ENCODE results near the gene OR6C2.
"Not testable (repeated sequence)": the region's sequence is repeated elsewhere in the genome, so short reads cannot be mapped to it uniquely, and the experiment has no call there.

The OR6C2 gene

GRCh38 chr12:55445357-55445756 lies 1.5 kb downstream of the OR6C2 start:
- WGBS (ENCODE audit: insufficient coverage), result no CpG with 5 or more reads among the region's 1 CpG
- no peak for DNase-seq
- Histone ChIP-seq H3K27ac (ENCODE audit: insufficient read depth in 1 of 2, low read depth in 1 of 2, low read length in 2 of 2, poor library complexity in 1 of 2, severe bottlenecking in 2 of 2) (no peak overlapping the region), H3K27me3 (replicated peaks in 2 of 5; ENCODE audit: control insufficient read depth in 4 of 5, insufficient read depth in 5 of 5, low read length in 4 of 5) (peaks cover 0 to 1% (median 0%) of the 10 kb centered on the region in 5 experiments), H3K4me3 (ENCODE audit: control insufficient read depth in 1 of 7, extremely low read depth in 1 of 7, insufficient read depth in 4 of 7, low read depth in 2 of 7, low read length in 6 of 7) (no peak overlapping the region), H3K4me1 (ENCODE audit: control extremely low read depth in 1 of 4, control insufficient read depth in 4 of 4, insufficient read depth in 4 of 4, low read length in 3 of 4) (no peaks in the 10 kb centered on the region), H3K9me3 (ENCODE audit: control extremely low read depth in 1 of 5, control insufficient read depth in 4 of 5, insufficient read depth in 2 of 5, low read depth in 1 of 5, low read length in 4 of 5) (peaks cover 0 to 5% (median 0%) of the 10 kb centered on the region in 5 experiments), H3K36me3 (ENCODE audit: control insufficient read depth in 4 of 4, insufficient read depth in 4 of 4, low read length in 3 of 4) (no peaks in the 10 kb centered on the region)
- ChIA-PET POLR2A (no interaction called here), CTCF (no interaction called here)

DNA sequence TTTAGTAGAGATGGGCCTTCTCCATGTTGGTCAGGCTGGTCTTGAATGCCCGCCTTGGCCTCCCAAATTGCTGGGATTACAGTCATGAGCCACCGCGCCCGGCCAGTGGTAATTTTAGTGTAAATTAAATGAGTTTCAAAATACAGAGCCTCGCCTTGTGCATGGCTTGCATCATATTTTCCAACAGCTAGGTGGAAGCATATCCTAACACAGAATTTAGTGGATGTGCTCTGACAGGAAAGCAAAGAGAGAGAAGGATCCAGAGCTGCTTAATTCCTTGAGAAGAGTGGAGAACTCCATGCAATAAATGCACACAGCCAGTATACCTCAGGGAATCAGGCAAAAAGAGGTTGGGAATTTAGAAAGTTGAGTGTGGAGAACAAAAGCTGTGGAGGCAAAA lies 2.5 kb downstream of the OR6C2 start:
- Histone ChIP-seq H3K27ac (ENCODE audit: insufficient read depth in 1 of 2, low read depth in 1 of 2, low read length in 2 of 2, poor library complexity in 1 of 2, severe bottlenecking in 2 of 2) (no peak overlapping the region), H3K9me3 (ENCODE audit: control extremely low read depth in 1 of 5, control insufficient read depth in 4 of 5, insufficient read depth in 2 of 5, low read depth in 1 of 5, low read length in 4 of 5) (no peaks in the 10 kb centered on the region), H3K27me3 (replicated peaks in 2 of 5; ENCODE audit: control insufficient read depth in 4 of 5, insufficient read depth in 5 of 5, low read length in 4 of 5) (peaks cover 0 to 2% (median 0%) of the 10 kb centered on the region in 5 experiments), H3K36me3 (ENCODE audit: control insufficient read depth in 4 of 4, insufficient read depth in 4 of 4, low read length in 3 of 4) (no peaks in the 10 kb centered on the region), H3K4me3 (ENCODE audit: control insufficient read depth in 1 of 7, extremely low read depth in 1 of 7, insufficient read depth in 4 of 7, low read depth in 2 of 7, low read length in 6 of 7) (no peak overlapping the region), H3K4me1 (ENCODE audit: control extremely low read depth in 1 of 4, control insufficient read depth in 4 of 4, insufficient read depth in 4 of 4, low read length in 3 of 4) (no peaks in the 10 kb centered on the region)
- CTCF ChIA-PET, result no interaction called here
- POLR2A ChIA-PET, result no interaction called here
- 82% methylated on average over 2 of the region's 5 CpGs for WGBS (ENCODE audit: insufficient coverage)
- DNase-seq, result no peak

GRCh38 chr12:55448825-55449224 lies 4.9 kb downstream of the OR6C2 start:
- Histone ChIP-seq H3K27ac (ENCODE audit: insufficient read depth in 1 of 2, low read depth in 1 of 2, low read length in 2 of 2, poor library complexity in 1 of 2, severe bottlenecking in 2 of 2) (no peak overlapping the region), H3K9me3 (ENCODE audit: control extremely low read depth in 1 of 5, control insufficient read depth in 4 of 5, insufficient read depth in 2 of 5, low read depth in 1 of 5, low read length in 4 of 5) (no peaks in the 10 kb centered on the region), H3K27me3 (replicated peaks in 2 of 5; ENCODE audit: control insufficient read depth in 4 of 5, insufficient read depth in 5 of 5, low read length in 4 of 5) (peaks cover 0 to 2% (median 0%) of the 10 kb centered on the region in 5 experiments), H3K36me3 (ENCODE audit: control insufficient read depth in 4 of 4, insufficient read depth in 4 of 4, low read length in 3 of 4) (no peaks in the 10 kb centered on the region), H3K4me3 (ENCODE audit: control insufficient read depth in 1 of 7, extremely low read depth in 1 of 7, insufficient read depth in 4 of 7, low read depth in 2 of 7, low read length in 6 of 7) (no peak overlapping the region), H3K4me1 (ENCODE audit: control extremely low read depth in 1 of 4, control insufficient read depth in 4 of 4, insufficient read depth in 4 of 4, low read length in 3 of 4) (no peaks in the 10 kb centered on the region)
- no peak for DNase-seq
- ChIA-PET CTCF (no interaction called here), POLR2A (no interaction called here)

GRCh38 chr12:55464926-55465325 lies 21.1 kb downstream of the OR6C2 start:
- CTCF ChIA-PET; H3K4me3 ChIP-seq (ENCODE audit: control insufficient read depth in 1 of 7, extremely low read depth in 1 of 7, insufficient read depth in 4 of 7, low read depth in 2 of 7, low read length in 6 of 7); H3K27ac ChIP-seq (ENCODE audit: insufficient read depth in 1 of 2, low read depth in 1 of 2, low read length in 2 of 2, poor library complexity in 1 of 2, severe bottlenecking in 2 of 2); H3K9me3 ChIP-seq (ENCODE audit: control extremely low read depth in 1 of 5, control insufficient read depth in 4 of 5, insufficient read depth in 2 of 5, low read depth in 1 of 5, low read length in 4 of 5); H3K27me3 ChIP-seq (replicated peaks in 2 of 5; ENCODE audit: control insufficient read depth in 4 of 5, insufficient read depth in 5 of 5, low read length in 4 of 5); H3K36me3 ChIP-seq (ENCODE audit: control insufficient read depth in 4 of 4, insufficient read depth in 4 of 4, low read length in 3 of 4); POLR2A ChIA-PET; DNase-seq; H3K4me1 ChIP-seq (ENCODE audit: control extremely low read depth in 1 of 4, control insufficient read depth in 4 of 4, insufficient read depth in 4 of 4, low read length in 3 of 4): not testable (repeated sequence)
- no CpG with 5 or more reads among the region's 1 CpG for WGBS (ENCODE audit: insufficient coverage)

DNA sequence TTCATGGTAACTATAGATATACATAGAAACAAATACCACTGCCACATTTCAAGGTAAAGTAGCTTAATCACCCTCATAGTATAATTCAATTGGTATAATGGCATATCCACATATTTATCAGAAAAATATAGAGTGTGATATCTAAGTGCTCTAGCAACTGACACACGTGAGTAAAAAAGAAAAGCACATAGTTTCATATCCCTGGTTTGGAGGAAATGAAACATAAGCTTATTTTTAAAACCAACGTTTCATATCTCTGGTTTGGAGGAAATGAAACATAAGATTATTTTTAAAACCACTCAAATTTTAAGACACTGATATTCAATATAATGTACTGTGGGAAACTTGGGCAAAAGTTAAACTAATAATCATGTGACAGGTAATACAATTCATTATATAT lies 24.0 kb downstream of the OR6C2 start:
- POLR2A ChIA-PET, result interaction anchor here (0.5 kb wide), 1 partner anchor 259 kb away, joined by 7 read pairs; no protein-coding TSS in a partner anchor
- no CpG with 5 or more reads among the region's 2 CpGs for WGBS (ENCODE audit: insufficient coverage)
- Histone ChIP-seq H3K4me1 (ENCODE audit: control extremely low read depth in 1 of 4, control insufficient read depth in 4 of 4, insufficient read depth in 4 of 4, low read length in 3 of 4) (no peaks in the 10 kb centered on the region), H3K27me3 (replicated peaks in 2 of 5; ENCODE audit: control insufficient read depth in 4 of 5, insufficient read depth in 5 of 5, low read length in 4 of 5) (peaks cover 0 to 4% (median 0%) of the 10 kb centered on the region in 5 experiments), H3K4me3 (ENCODE audit: control insufficient read depth in 1 of 7, extremely low read depth in 1 of 7, insufficient read depth in 4 of 7, low read depth in 2 of 7, low read length in 6 of 7) (no peak overlapping the region), H3K9me3 (ENCODE audit: control extremely low read depth in 1 of 5, control insufficient read depth in 4 of 5, insufficient read depth in 2 of 5, low read depth in 1 of 5, low read length in 4 of 5) (no peaks in the 10 kb centered on the region), H3K27ac (ENCODE audit: insufficient read depth in 1 of 2, low read depth in 1 of 2, low read length in 2 of 2, poor library complexity in 1 of 2, severe bottlenecking in 2 of 2) (no peak overlapping the region), H3K36me3 (ENCODE audit: control insufficient read depth in 4 of 4, insufficient read depth in 4 of 4, low read length in 3 of 4) (no peaks in the 10 kb centered on the region)
- CTCF ChIA-PET, result no interaction called here
- no peak for DNase-seq

DNA sequence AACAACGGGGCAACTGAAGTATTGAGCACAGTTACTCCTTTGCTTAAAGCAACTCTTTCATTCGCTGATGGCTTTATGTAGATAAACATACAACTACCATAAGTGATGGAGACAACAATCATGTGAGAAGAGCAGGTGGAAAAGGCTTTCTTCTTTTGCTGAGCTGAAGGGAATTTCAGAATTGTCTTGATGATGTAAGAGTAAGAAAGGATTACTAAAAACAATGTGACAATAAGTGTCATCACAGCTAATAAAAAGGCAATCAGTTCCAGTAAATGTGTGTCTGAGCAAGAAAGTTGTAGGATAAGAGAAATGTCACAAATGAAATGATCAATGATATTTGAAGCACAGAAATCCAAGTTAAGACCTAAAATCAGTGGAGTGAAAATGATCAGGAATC lies 25.4 kb downstream of the OR6C2 start:
- H3K9me3 ChIP-seq (ENCODE audit: control extremely low read depth in 1 of 5, control insufficient read depth in 4 of 5, insufficient read depth in 2 of 5, low read depth in 1 of 5, low read length in 4 of 5), result no peaks in the 10 kb centered on the region
- ChIA-PET POLR2A (no interaction called here), CTCF (no interaction called here)
- no peak overlapping the region for H3K4me3 ChIP-seq (ENCODE audit: control insufficient read depth in 1 of 7, extremely low read depth in 1 of 7, insufficient read depth in 4 of 7, low read depth in 2 of 7, low read length in 6 of 7)
- H3K36me3 ChIP-seq (ENCODE audit: control insufficient read depth in 4 of 4, insufficient read depth in 4 of 4, low read length in 3 of 4), result no peaks in the 10 kb centered on the region
- no CpG with 5 or more reads among the region's 2 CpGs for WGBS (ENCODE audit: insufficient coverage)
- H3K4me1 ChIP-seq (ENCODE audit: control extremely low read depth in 1 of 4, control insufficient read depth in 4 of 4, insufficient read depth in 4 of 4, low read length in 3 of 4), result no peaks in the 10 kb centered on the region
- H3K27me3 ChIP-seq (replicated peaks in 2 of 5; ENCODE audit: control insufficient read depth in 4 of 5, insufficient read depth in 5 of 5, low read length in 4 of 5), result peaks cover 0 to 4% (median 0%) of the 10 kb centered on the region in 5 experiments
- H3K27ac ChIP-seq (ENCODE audit: insufficient read depth in 1 of 2, low read depth in 1 of 2, low read length in 2 of 2, poor library complexity in 1 of 2, severe bottlenecking in 2 of 2), result no peak overlapping the region
- no peak for DNase-seq

- ChIA-PET POLR2A (no interaction called here), CTCF (no interaction called here)
- H3K4me1 ChIP-seq (ENCODE audit: control extremely low read depth in 1 of 4, control insufficient read depth in 4 of 4, insufficient read depth in 4 of 4, low read length in 3 of 4), result no peaks in the 10 kb centered on the region
- H3K27ac ChIP-seq (ENCODE audit: insufficient read depth in 1 of 2, low read depth in 1 of 2, low read length in 2 of 2, poor library complexity in 1 of 2, severe bottlenecking in 2 of 2), result no peak within 1 kb of the TSS
- no peaks in the 10 kb centered on the region for H3K36me3 ChIP-seq (ENCODE audit: control insufficient read depth in 4 of 4, insufficient read depth in 4 of 4, low read length in 3 of 4)
- no peak for DNase-seq
- peaks cover 0 to 5% (median 0%) of the 10 kb centered on the region in 5 experiments for H3K27me3 ChIP-seq (replicated peaks in 2 of 5; ENCODE audit: control insufficient read depth in 4 of 5, insufficient read depth in 5 of 5, low read length in 4 of 5)
- no peak within 1 kb of the TSS for H3K4me3 ChIP-seq (ENCODE audit: control insufficient read depth in 1 of 7, extremely low read depth in 1 of 7, insufficient read depth in 4 of 7, low read depth in 2 of 7, low read length in 6 of 7)
- WGBS (ENCODE audit: insufficient coverage), result 96% methylated on average over 2 of the region's 3 CpGs
- H3K9me3 ChIP-seq (ENCODE audit: control extremely low read depth in 1 of 5, control insufficient read depth in 4 of 5, insufficient read depth in 2 of 5, low read depth in 1 of 5, low read length in 4 of 5), result no peaks in the 10 kb centered on the region
Observed at GRCh38 chr12:55470088-55470829, 26.4 kb downstream of the OR6C2 start, which contains the start of gene OR6C70. Gene OR6C70 (minus strand): TSS chr12:55470138. CDS start chr12:55470138, 0 bp downstream.

Data from common myeloid progenitor, CD34-positive (primary cell).